Osteocyte (in vitro differentiated cells): ENCODE measurements around the gene SLC39A3. TPM values are rescaled to one million over a fixed set of nuclear protein-coding genes. Genes with fewer than 3 reads are reported as not detected.
A peak's percentile ranks its signal among the peaks of the same experiment; 100 is the strongest.

Experiments
- DNase-seq: peaks from one replicate; pipeline ENCODE4 v3.0.0; 2021; ENCODE audit warnings: mixed read lengths; ENCODE audit not compliant: unreplicated experiment; ENCODE audit errors: extremely low spot score
- H3K27ac Mint-ChIP-seq: one replicate; pipeline ENCODE4 v1.8.0; 2021; ENCODE audit warnings: mild to moderate bottlenecking, mixed read lengths; ENCODE audit not compliant: unreplicated experiment
- H3K27me3 Mint-ChIP-seq: one replicate; pipeline ENCODE4 v1.8.0; 2021; ENCODE audit warnings: mixed read lengths; ENCODE audit not compliant: unreplicated experiment
- H3K36me3 Mint-ChIP-seq: one replicate; pipeline ENCODE4 v1.8.0; 2021; ENCODE audit warnings: mixed read lengths; ENCODE audit not compliant: unreplicated experiment
- H3K4me1 Mint-ChIP-seq: one replicate; pipeline ENCODE4 v1.8.0; 2021; ENCODE audit warnings: mixed read lengths; ENCODE audit not compliant: unreplicated experiment
- H3K4me3 Mint-ChIP-seq: one replicate; pipeline ENCODE4 v1.8.0; 2021; ENCODE audit warnings: mild to moderate bottlenecking, moderate library complexity, mixed read lengths; ENCODE audit not compliant: unreplicated experiment
- H3K9me3 Mint-ChIP-seq: one replicate; pipeline ENCODE4 v1.8.0; 2021; ENCODE audit warnings: mixed read lengths; ENCODE audit not compliant: unreplicated experiment
- total RNA-seq: library from RNA; stranded (reverse); gene quantifications from 2 replicates; pipeline ENCODE4 v1.2.1, GENCODE V29; 2021
- TF ChIP-seq, protein P1 (sequence below): fragments of 200-600 bp; sonication (generic); IDR thresholded peaks from 2 replicates; pipeline ENCODE4 v1.5.0; 2021; ENCODE audit warnings: antibody characterized with exemption, mild to moderate bottlenecking, moderate library complexity

Gene SLC39A3
- total RNA-seq, 1 donor from 2014 or later: 36.5 TPM

DNA sequence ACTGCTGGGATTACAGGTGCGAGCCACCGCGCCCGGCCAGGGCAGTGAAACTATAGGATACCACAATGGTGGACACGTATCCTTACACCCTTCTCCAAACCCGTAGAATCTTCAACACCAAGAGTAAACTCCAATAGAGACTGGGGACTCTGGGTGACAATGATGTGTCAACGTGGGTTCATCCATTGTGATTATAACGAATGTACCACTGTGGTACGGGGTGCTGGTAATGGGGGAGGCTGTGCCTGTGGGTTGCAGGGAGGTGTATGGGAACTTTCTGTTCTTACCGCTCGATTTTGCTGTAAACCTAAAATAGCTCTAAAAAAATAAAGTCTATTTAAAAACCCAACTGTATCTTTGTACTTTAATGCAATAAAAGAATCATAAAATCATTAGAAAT is 49.0 kb downstream of the SLC39A3 start:
- Mint-ChIP-seq H3K4me1 (peaks cover under 1% of the 10 kb centered on the region), H3K4me3 (no peak overlapping the region), H3K27me3 (peaks cover 15% of the 10 kb centered on the region), H3K27ac (no peak overlapping the region), H3K9me3 (no peaks in the 10 kb centered on the region), H3K36me3 (no peaks in the 10 kb centered on the region)
- TF ChIP-seq, protein P1, sequence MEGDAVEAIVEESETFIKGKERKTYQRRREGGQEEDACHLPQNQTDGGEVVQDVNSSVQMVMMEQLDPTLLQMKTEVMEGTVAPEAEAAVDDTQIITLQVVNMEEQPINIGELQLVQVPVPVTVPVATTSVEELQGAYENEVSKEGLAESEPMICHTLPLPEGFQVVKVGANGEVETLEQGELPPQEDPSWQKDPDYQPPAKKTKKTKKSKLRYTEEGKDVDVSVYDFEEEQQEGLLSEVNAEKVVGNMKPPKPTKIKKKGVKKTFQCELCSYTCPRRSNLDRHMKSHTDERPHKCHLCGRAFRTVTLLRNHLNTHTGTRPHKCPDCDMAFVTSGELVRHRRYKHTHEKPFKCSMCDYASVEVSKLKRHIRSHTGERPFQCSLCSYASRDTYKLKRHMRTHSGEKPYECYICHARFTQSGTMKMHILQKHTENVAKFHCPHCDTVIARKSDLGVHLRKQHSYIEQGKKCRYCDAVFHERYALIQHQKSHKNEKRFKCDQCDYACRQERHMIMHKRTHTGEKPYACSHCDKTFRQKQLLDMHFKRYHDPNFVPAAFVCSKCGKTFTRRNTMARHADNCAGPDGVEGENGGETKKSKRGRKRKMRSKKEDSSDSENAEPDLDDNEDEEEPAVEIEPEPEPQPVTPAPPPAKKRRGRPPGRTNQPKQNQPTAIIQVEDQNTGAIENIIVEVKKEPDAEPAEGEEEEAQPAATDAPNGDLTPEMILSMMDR: no peak
- no peak for DNase-seq

DNA sequence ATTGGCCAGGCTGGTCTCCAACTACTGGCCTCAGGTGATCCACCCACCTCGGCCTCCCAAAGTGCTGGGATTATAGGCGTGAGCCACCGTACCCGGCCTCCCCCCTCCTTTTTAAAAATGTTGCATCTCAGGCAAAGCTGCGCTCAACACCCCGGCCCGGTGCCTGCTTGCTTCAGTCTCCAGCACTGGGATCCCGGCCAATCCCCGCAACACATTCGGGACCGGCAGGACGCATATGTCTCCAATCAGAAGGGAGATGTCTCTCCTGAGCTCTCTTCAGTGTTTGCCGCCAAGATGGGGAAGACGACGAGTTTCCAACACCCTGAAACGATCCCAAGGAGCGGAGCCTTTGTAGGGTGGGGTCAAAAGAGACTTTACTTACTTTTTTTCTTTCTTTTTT is 53.5 kb downstream of the SLC39A3 start:
- no peak for DNase-seq
- Mint-ChIP-seq H3K9me3 (no peaks in the 10 kb centered on the region), H3K4me3 (no peak overlapping the region), H3K36me3 (no peaks in the 10 kb centered on the region), H3K27ac (no peak overlapping the region), H3K4me1 (peaks cover 2% of the 10 kb centered on the region), H3K27me3 (no peaks in the 10 kb centered on the region)
- TF ChIP-seq, protein P1: no peak

DNA sequence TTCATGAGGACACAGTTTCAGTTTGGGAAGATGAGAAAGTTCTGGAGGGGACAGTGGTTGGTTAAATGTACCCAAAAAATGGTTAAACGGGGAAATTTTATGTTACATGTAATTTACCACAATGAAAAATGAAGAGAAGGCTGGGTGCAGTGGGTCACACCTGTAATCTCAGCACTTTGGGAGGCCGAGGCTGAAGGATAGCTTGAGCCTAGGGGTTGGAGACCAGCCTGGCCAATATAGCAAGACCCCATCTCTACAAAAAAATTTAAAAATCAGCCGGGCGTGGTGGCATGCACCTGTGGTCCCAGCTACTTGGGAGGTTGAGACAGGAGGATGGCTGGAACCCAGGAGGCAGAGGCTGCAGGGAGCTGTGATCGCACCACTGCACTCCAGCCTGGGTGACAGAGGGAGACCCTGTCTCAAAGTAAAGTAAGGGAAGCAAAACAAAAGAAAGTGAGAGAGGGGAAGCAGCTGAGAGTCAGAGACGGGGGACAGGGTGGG is 54.6 kb downstream of the SLC39A3 start:
- Mint-ChIP-seq H3K36me3 (no peaks in the 10 kb centered on the region), H3K27ac (peak overlapping the region; percentile 47), H3K4me1 (peaks cover 2% of the 10 kb centered on the region), H3K9me3 (no peaks in the 10 kb centered on the region), H3K4me3 (no peak overlapping the region), H3K27me3 (no peaks in the 10 kb centered on the region)
- DNase-seq: no peak
- TF ChIP-seq, protein P1: no peak

DNA sequence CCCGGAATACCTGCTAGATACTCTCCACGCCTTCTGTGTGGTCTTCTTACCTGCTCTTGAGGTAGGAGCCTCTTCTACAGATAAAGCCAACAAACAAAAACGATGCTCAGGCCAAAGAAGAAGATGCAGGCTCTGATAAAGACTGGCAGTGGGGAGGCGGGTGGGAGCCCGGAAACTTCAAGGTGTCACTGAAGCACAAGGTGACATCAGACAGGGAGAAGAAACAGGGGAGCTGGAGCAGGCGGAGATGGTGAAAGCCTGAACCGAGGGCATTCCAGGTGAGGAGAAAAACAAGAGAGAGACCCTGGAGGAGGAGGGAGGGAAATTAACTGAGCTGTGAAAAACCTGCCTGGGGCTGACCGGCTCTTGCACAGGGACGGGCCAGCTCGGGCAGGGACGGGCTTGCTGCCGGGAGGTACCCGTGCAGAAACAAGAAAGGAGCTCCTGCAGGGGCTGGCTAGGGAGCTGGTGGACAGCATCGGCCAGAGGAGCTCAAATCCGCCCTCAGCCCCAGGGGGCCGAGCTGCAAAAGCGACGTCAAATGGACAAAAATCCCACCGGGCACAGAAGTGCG is 56.3 kb downstream of the SLC39A3 start:
- no peak overlapping the region for H3K27ac Mint-ChIP-seq
- peaks cover 2% of the 10 kb centered on the region for H3K4me1 Mint-ChIP-seq
- TF ChIP-seq, protein P1: no peak
- H3K4me3 Mint-ChIP-seq: no peak overlapping the region
- no peaks in the 10 kb centered on the region for H3K36me3 Mint-ChIP-seq
- peaks cover 10% of the 10 kb centered on the region for H3K27me3 Mint-ChIP-seq
- H3K9me3 Mint-ChIP-seq: no peaks in the 10 kb centered on the region
- no peak for DNase-seq

Other genes with a start within 250 kb of the SLC39A3 start
- 5.1 TPM in 2 replicates for gene GNG7, start 37.3 kb downstream of the SLC39A3 start, total RNA-seq
- gene DIRAS1, start 18.6 kb downstream of the SLC39A3 start, total RNA-seq: 5.8 and 6.9 TPM in 2 replicates
- 50.7 and 53.2 TPM in 2 replicates for gene SGTA, start 43.3 kb upstream of the SLC39A3 start, total RNA-seq
- 43.4 and 45.2 TPM in 2 replicates for gene THOP1, start 45.5 kb upstream of the SLC39A3 start, total RNA-seq
- gene ZNF554, start 79.9 kb upstream of the SLC39A3 start, total RNA-seq: 7.1 and 7.4 TPM in 2 replicates
- 5.9 and 10.6 TPM in 2 replicates for gene ZNF555, start 101.5 kb upstream of the SLC39A3 start, total RNA-seq
- gene ZNF556, start 127.3 kb upstream of the SLC39A3 start, total RNA-seq: not detected in 2 replicates
- gene ZNF57, start 160.9 kb upstream of the SLC39A3 start, total RNA-seq: 3.6 and 4.0 TPM in 2 replicates
- 4.0 and 4.9 TPM in 2 replicates for gene ZNF77, start 205.0 kb upstream of the SLC39A3 start, total RNA-seq
- 0.65 and 1.5 TPM in 2 replicates for gene TLE6, start 237.5 kb upstream of the SLC39A3 start, total RNA-seq